Adrenal gland (tissue), 5 donors: ENCODE measurements around the gene ASXL2.

Experiments
- CTCF ChIP-seq, 6 experiments: fragments of 450-650 bp in 4 of 6; fragments of 200-600 bp in 2 of 6; sonication (generic) in 1 of 6; IDR thresholded peaks; 1 replicate in 5 of 6; 2 replicates in 1 of 6; pipeline versions ENCODE4 v1.5.1 to v1.8.0; 2016 to 2021; ENCODE audit warnings: antibody characterized with exemption in 6 of 6, mild to moderate bottlenecking in 2 of 6, moderate library complexity in 1 of 6
- POLR2A ChIP-seq, 2 donors: fragments of 450-650 bp; IDR thresholded peaks; one replicate each; pipeline ENCODE4 v1.6.1; 2017; ENCODE audit warnings: antibody characterized with exemption in 2 of 2, mild to moderate bottlenecking in 2 of 2, moderate library complexity in 1 of 2
- donor health status: DM: no; HTN: no; CAD: no.

- TF ChIP-seq CTCF (IDR thresholded peaks at IDR 0.05), result no peak
- TF ChIP-seq POLR2A (IDR thresholded peaks at IDR 0.05), result no peak
Observed at GRCh38 chr2:25744055-25744454, 134.2 kb downstream of the ASXL2 start.
